Left hindlimb (tissue), 1 donor: ENCODE results near the gene MED12L.

Experiments
- DNase-seq: peaks from one replicate; pipeline ENCODE4 v3.0.0-alpha.2; 2018

The MED12L gene

DNA sequence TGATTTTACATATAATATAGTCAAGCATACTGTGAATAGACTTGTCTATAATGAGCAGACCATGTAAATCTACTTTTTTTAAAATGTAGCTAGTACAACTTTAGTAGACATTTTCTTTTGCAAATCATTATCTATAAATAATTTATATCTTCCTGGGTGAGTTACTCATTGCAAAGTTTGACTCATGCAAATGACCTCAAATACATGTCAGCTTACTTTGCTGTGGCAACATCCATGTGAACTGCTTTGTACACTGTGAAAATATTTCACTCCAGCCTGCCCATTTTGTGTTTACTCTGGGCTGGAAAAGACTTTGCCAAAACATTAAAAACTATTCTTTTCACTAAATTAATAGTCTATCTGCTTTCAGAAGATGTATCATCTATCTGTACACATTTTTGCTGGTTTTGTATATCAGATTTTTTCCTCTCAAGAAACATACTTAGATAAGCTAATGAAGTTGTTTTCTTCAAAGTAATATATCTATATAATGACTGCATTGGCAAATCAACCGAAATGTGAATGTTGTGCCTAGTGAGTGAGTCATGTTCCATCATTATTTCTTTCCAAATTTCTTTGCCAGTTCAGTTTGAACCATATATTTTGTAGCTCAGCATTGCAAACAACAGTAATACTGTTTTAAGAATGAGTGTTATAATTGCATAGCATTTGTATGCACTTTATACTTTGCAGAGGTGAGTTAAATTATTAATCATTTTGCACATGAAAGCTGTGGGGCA, 348.9 kb downstream of the MED12L start:
- no peak for DNase-seq

DNA sequence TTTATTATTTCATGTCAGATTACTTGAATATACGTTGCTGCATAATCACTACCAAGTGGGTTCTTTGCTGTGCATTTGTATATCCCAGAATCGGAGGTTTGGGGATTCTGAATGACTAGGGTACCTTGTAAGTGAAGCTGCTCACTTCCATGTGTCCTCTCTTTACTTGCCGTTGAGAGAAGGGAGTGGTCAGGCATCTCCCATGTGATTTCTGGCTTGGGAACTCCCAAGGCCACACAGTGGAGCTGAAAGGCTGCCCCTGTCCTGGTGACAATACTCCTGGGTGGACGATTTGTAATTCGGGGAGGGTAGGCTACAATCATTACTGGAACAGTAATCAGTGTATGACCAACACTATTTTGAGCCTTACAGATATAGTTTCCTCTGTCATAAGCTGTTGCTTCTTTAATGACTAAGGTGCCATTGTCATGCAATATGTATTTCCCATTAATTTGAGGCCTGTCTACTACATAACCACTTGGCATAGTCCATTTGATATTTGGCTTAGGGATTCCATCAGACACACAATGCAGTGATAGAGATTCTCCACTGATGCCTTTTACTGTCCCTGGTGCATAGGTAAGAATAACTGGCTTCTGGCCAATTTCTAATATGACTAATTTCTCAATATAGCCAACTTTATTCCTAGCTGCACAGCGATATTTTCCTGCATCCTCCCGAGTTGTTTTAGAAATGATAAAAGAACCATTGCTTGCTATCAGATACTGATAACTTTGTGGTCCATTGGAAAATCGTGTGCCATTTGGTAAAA, 351.4 kb downstream of the MED12L start:
- DNase-seq: no peak

DNA sequence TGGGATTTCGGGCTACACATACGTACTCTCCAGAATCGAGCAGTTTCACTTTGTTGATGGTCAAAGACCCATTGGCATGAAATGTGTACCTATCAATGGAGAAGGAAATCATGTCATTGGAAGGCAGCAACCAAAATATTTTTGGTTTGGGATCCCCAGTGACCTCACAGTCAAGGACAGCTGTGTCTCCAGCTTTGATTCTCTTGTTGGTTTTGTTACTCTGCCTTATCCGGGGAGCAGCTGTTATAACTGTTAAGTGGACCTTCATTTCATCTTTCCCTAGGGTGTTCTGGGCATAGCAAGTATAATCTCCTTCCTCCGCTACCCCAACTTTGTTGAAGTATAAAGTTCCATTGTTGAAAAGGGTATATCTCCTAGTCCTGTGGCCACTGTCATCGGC, 352.4 kb downstream of the MED12L start:
- no peak for DNase-seq

DNA sequence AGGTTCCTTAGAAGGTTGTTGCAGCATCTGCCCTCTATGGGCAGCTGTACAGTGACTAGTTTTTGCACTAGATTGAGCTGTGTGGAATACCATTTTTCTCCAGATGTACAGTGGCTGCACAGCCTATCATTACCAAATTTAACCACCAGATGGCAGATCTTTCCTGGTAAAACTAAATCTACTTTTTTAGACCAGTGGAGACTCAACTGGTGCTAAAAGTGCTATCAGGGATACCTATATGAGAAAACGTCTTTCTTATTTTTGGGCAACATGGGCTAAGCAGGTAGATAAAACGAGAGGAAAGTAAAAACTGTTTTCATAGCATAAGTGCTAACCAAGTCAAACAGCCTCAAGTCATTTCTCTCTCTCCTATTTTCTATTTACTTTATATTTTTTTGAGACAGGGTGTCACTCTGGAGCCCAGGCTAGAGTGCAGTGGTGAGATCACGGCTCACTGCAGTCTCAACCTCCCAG, 354.2 kb downstream of the MED12L start:
- no peak for DNase-seq

DNA sequence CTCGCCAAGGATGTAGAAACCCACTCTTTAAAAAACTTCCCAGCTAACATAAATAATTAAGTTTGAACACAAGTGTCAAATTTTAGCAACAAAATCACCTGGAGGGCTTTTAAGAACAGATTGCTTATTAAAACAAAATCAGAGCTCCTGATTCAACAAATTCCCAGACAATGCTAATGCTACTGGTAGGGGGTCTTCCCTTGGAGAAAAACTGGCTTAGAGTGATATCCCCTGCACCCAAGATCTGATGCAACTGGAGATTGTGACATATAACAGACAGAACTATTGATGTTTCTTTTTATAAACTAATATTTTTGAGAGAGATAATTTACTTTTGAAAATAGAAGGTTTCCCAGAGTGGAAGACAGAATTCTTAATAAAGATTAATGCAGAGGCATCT, 355.5 kb downstream of the MED12L start:
- DNase-seq: no peak

DNA sequence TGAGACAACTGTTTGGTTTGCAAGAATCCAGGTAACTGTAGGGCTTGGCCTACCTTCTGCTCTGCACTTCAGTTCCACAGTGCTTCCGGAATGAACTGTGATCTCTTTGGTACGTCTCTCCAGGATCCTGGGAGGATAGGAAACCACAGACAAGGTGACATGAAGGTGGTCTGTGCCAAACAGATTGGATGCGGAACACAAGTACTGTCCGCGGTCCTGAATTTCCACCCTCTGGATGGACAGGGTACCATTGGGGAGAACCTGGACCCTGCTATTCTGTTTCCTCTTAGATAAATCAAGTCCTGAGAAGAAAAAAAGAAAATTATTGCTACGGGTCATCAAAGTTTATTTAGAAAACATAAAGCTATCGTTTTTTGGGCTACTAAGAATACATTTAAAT, 358.1 kb downstream of the MED12L start:
- DNase-seq: no peak

DNA sequence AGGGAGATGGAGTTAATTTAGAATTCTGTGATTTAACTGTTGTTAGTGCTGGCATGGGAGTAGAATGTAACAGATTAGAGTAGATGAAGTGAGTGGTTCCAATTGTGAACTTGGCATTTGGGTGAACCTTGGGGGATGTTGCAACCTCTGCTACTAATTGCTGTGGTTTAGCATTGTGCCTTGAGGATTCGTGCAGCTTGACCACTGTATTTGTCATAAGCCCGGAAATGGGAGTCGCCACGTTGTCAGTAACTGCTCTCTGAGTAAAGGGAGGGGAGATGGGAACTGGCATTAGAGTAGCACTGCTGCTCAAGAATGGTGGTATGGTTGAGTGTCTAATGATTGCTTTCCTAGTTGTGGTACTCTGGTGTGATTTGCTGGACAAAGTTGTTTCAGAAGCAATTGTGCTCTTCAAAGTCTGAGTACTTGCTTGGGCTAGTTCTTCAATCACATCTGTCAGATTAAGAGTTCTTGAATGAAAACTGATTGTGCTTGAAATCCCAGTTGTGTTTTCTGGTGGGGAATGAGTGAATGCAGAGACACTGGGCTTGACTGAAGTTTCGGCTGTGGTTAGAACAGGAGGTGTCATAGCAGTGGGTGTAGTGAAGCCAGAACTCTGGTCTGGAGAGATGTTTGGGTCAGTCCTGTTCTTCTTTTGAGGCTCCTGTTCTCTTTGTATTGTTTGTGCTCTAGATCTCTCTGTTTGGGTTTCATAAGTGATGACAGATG, 360.0 kb downstream of the MED12L start:
- DNase-seq: peak; percentile 47

DNA sequence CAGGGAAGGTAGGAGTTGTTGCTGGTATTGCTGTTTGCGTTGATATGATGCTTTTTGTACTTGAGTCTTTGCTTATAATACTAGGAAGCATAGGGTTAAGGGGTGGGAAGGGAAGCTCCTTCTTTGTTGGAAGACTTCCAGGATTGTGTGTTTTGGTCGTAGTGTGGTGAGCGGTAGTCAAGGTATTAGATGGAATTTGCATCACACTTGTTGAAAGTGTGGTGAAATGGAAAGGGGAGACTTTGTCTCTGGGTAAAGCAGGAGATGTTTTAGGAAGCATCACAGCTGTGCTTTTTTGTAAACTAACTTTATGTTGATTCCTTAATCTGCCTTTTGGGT, 360.5 kb downstream of the MED12L start:
- DNase-seq: no peak

DNA sequence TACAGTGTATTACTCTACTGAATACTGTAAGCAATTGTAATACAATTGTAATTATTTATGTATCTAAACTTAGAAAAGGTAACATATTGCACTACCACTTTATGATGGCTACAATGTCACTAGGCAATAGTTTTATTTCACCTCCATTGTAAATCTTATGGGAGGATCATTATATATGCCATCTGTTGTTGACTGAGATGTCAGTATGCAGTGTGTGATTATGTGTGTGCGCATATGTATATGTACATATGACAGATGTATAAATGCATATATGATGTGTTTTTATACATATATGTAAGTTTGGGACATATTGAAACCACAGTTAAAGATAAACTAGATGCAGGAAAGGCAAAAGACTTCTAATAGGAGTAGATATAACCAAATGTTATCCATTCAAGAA, 366.9 kb downstream of the MED12L start:
- no peak for DNase-seq

DNA sequence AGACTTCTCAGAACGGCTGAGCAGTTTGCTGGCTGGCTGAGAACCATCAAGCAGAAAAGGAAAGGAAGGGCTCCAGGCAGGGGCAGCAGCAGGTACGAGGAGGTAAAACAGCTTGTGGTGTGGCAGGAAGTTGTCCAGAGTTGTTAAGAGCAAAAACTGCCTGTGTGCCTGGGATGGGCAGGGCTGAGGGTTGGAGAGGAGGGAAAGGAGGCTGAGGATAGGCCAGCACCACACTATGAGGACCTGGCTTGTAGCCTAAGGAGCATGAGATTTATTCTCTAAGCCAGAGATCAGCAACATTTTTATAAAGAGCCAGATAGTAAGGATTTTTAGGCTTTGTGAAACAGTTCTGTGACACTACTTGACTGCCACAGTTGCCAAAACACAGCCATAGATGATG, 367.4 kb downstream of the MED12L start:
- DNase-seq: no peak

DNA sequence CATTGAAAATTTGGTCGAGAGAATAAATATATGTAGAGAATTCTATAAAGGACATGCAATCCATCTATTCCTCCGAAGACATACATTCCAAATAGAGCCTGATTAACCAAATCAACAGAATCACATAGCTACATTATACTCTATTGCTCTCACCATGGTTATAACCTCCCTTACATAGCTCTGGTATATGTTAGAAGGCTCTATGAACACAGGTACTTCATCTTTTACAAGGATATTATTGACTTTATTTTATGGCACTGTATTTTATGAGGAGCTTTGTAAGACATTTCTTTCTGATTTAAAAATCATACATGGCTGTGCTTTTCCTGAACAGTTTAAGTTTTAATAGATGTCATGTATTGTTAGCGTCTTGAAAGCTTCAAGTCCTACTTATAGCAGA, 370.6 kb downstream of the MED12L start:
- DNase-seq: no peak

DNA sequence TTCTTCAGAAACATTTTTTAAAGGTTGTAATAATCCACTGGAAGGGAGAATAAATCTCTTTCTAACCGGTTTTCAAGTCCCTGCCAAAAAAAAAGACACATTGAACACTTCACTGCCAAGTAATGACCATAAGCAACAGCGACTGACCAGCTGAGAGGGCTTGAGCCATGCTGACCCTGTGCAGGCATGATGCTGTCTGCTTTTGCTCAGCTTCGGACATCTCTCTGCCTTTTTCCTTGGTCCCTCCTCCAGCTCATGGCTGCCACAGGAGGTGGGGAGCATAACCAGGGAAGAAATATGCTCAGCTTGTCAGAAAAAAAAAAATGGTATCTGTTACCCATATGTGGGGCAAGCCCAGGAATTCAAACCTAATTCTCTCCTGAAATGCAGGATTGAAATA, 373.9 kb downstream of the MED12L start:
- no peak for DNase-seq

DNA sequence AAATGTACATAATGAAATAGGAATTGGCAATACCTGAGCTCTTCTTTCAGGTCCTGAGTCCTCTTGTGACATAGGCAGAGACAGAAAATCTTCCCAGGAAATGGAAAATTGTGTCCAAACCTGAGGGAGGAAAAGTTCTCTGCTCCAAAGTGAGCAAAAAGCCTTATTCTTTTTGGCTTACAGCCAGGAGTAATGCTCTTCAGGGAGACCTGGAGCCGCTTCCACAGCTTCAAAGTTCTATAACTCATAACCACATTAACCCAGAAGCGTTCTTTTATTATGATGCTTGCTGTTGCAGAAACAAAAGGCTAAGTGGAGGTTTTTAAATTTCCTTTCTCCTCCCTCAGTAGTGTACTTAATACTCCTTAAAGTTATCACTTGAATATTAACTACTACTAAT, 374.8 kb downstream of the MED12L start:
- DNase-seq: no peak

DNA sequence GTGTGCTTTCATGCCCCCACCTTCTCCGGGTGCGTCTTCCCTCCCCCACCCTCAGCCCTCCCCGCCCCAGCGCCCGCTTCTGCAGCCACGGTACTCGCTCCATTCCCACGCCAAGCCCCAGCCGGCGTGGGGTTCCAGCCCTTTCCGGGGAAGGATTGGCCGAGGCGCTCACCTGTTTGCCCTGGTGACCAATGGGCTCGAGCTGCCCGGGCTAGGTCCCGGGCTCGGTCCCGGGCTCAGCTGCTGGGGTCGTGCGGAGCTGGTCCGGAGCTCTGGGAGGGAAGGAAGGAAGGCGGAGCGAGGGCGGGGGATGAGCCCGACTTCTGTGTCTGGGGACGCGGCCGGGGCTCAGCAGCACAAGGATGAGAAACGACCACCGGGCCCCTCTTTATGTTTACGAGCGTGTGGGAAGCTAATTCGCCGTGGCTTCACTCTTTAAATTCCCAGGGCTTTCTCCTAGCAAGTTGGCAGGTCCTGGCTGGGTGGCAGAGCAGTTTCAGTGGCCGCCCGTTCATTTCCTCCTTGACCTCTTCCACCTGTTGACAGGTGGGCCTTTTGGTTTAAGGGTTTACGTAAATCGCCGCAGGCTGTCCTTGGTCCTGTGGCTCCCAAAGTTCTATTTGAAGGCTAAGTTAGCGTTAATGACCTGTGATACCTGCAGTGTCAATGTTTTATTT, 375.4 kb downstream of the MED12L start, which contains the start of gene IGSF10:
IGSF10 (minus strand) TSS at position 288 of the 677 bp plus-strand sequence. CDS start 2,352 bp downstream, outside the sequence.
- peak; percentile 60 for DNase-seq

DNA sequence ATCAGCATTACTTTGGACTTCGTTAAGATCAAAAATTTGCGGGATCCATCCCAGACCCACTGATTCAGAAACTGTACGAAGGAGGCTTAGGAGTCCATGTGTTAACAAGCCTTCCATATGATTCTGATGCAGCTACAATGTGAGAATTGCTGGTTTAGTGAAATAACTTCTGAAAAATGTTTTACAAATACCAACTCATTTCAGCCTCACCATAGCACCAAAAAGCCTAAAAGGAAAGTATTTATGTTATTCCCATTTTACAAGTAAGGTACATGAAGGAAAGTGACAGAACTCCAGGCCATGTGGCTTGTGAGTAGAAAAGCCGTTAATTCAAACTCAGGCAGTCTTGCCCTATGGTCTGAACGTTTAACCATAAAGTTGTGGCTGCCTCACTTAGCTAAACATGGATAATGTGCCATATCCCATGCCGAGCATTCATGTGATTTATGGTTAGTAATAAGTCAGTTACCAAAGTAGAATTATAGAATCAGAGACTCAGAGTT, 376.9 kb downstream of the MED12L start:
- DNase-seq: no peak

DNA sequence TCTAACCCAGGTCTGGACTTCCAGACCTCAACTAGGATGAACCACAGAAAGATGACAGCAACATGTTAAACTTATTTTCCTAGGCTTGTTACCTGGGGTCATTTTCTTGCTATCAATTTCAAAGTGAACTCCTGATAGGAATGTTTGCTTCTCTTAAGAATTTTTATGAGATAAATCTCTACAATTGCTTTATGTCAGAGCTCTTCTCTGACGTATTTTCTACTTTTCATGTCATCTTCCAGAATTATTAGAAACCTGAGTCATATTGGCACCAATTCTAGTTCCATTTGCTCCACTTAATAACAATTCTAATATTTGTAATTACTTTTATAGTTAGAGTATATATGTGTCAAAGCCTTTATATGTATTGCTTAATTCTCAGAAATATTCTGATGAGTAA, 377.5 kb downstream of the MED12L start:
- no peak for DNase-seq

DNA sequence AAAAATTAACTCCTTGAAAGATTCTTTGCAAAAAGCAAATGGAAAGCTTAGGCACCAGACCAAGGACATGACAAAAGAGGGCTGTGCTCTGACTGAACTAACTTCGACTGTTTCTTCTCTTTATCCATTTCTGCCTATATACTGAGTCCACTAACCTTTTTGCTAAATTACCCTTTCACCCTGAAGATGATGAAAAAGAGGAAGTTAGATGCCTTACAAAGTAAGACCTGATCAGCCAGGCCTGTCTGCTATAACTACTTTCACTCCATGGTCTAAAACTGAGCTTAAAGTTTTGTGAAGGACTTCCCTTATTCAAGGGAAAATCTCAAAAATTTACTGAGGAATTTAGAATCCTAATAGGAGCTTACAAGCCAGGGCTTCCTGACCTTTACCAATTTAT, 381.6 kb downstream of the MED12L start:
- no peak for DNase-seq

DNA sequence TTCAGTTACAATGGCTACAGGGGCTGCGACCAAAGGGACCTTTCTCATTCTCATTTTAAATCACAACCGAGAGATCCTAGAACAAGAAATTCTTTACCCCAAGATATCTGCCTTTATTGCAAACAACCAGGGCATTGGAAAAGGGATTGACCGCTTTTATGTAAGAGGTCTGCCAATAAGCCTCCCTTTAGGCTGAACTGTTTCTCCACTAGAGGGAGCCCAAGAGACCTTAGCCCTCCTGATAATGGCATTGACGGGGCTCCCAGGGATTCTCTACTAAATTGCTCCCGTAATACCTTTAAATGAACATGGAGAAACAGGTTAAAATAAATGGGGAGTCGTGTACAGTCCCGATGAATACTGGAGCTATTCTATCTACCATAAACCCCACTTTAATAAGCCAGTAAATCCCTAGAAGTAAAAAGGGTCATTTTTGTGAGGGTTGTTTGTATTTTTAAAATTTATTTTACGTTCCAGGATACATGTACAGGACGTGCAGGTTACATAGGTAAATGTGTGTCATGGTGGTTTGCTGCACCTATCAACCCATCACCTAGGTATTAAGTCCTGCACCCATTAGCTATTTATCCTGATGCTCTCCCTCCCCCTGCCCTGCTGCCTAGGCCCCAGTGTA, 382.9 kb downstream of the MED12L start:
- DNase-seq: no peak

DNA sequence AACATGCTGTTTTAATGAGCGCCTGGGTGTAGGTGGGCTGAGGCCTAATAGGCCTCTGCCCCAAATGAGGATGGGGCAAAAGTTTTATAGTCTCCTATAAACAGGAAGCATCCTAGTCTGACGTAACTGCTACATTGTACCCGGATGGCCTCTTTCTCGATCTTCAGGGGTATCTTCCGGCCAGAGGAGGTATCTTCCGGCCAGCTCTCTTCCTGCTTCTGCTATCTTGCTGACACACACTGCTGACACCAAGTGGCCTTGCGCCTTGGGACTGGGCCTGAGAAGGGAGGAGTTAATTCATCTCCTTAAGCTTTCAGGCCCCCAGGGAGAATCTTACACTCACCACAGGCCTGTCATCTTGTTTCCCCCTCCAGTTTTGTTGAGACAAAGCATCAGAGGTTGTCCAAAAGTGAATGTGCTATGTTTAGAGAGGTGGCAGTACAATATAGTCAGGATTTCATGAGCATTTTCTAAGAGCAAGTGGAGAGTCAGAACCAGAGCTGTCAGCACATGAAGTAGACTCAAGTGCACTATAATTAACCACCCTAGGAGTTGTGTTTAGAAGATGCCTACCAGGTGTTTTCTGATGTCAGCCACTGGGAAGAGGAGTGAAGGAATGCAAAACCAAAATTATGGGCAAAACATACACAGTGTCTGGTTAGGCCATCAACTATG, 391.0 kb downstream of the MED12L start:
- DNase-seq: no peak

DNA sequence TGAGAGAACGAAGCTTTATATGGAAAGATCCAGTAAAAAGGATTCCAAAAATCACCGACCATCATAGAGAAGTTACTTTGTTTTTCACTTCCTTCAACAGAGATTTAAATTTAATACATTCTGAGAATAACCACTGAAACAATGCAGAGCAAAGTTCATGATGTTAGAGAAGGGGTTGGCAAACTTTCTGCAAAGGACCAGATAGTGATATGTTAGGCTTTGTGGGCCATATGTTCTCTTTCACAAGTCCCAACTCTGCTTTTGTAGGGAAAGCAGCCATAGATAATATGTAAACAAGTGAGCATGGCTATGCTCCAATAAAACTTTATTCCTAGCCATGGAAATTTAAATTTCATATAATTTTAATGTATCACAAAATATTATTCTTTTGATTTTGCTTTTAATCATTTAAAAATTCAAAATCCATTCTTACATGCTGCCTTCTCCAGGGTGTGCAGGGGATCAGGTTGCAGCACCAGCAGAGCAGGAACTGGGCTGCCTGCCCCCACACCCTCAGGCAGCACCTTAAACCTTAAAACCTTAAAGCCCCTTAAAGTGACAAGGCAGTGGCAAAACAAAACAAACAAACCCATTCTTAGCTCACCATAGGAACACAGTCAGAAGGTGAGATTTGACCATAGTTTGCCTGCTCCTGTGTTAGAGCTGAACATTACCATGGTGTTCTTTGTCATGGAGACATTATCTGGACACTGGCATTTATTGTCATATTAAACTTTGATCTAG, 392.3 kb downstream of the MED12L start:
- DNase-seq: no peak

DNA sequence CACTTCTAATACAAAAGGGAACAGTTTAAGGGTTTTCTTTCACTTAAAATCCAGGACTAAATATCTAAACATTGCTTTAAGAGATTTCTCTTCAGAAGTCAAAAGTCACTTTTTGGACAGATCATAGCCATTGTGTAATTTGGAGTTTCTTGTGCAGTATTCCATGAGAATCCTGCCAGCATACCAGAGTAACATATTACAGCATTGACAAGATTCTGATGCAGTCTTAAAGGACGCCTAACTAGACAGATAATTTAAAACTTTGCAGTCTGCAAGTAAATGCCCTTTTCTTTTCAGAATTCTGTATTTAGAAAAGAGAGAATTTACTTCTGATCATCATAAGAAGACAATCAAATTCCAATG, 392.9 kb downstream of the MED12L start:
- no peak for DNase-seq
